GM12873 (cell line): ENCODE results near the gene HNRNPF.

Experiments
- CTCF ChIP-seq: IDR thresholded peaks from 2 replicates; pipeline ENCODE4 v1.5.1; 2012; ENCODE audit warnings: low read depth, mild to moderate bottlenecking, moderate library complexity, low read length, control low read depth; ENCODE audit not compliant: insufficient read depth; ENCODE audit errors: missing control alignments

Gene HNRNPF, protein sequence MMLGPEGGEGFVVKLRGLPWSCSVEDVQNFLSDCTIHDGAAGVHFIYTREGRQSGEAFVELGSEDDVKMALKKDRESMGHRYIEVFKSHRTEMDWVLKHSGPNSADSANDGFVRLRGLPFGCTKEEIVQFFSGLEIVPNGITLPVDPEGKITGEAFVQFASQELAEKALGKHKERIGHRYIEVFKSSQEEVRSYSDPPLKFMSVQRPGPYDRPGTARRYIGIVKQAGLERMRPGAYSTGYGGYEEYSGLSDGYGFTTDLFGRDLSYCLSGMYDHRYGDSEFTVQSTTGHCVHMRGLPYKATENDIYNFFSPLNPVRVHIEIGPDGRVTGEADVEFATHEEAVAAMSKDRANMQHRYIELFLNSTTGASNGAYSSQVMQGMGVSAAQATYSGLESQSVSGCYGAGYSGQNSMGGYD

GRCh38 chr10:43408710-43409384 lies at the start of gene HNRNPF:
TSS of gene HNRNPF (minus strand) at chr10:43409186. CDS start at chr10:43387884, 21,302 bp downstream.
- no peak for TF ChIP-seq CTCF

DNA sequence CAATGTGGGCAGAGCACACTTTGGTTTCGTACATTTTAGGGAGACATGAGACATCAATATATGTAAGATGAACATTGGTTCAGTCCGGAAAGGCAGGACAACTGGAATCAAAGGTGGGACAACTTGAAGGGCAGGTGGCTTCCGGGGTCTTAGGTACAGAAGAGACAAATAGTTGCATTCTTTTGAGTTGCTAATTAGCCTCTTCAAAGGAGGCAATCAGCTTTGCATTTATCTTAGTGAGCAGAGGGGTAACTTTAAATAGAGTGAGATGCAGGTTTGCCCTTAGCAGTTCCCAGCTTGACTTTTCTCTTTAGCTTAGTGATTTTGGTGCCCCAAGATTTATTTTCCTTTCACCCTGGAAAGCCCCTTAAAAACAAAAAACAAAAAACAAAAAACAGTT lies 49.2 kb upstream of the HNRNPF start:
- no peak for TF ChIP-seq CTCF

GRCh38 chr10:43453266-43453831 lies 44.4 kb upstream of the HNRNPF start:
- TF ChIP-seq CTCF, result no peak

DNA sequence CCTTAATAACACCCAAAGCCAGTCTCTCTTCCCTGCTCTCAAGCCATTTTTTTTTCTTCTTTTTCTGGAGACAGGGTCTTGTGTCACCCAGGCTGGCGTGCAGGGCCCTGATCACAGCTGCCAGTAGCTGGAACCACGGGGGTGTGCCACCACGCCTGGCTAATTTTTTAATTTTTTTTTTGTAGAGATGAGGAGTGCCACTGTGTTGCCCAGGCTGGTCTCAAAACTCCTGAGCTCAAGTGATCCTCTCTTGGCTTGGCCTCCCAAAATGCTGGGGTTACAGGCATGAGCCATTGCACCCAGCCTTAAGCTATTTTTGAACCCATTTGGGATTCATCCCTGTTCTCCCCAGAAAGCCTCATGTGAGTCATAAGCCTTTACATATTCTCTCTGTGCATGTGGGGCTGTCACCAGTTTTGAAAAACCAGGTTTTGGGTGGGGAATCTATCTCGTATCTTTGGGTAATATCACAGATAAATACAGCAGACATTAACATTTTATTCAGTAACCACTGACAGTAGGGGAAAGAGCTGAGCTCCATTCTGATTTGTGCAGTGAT lies 43.4 kb upstream of the HNRNPF start:
- no peak for TF ChIP-seq CTCF

- no peak for TF ChIP-seq CTCF
These were observed 39.8 kb upstream of the HNRNPF start for GRCh38 chr10:43448742-43449141.

DNA sequence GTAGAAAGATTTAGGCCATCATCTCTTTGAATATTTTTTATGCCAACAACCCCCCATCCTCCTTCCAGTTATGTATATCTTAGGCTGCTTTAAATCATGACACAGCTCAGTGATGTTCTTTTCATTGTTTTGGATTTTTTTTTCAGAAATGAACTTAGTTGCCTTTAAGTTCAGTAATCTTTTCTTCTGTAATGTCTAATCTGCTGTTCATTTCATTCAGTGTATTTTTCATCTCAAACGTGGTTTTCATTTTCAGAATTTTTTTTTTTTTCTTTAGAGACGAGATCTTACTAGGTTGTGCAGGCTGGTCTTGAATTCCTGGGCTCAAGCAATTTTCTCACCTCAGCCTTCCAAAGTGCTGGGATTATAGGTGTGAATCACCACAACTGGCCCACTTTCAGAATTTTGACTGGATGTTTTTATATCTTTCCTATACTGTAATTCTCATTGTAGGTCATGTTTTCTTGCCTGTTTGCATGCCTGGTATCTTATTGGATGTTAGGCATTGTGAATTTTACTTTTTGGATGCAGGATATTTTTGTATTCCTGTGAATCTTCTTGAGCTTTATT lies 36.0 kb upstream of the HNRNPF start:
- no peak for TF ChIP-seq CTCF

GRCh38 chr10:43444323-43444722 lies 35.3 kb upstream of the HNRNPF start:
- TF ChIP-seq CTCF, result no peak
